Stimulated activated naive CD8-positive, alpha-beta T cell treated with anti-CD3 and anti-CD28 coated beads, Interleukin-15, amount 100 ng/mL, for 72 hours (primary cell): ENCODE results near the gene STT3A.

ENCODE experiments used
- ATAC-seq: fragments of 150-1000 bp; cut with Tn5 transposase; 2 replicates; pipeline ENCODE4 v1.10.0; 2021; ENCODE audit warnings: mild to moderate bottlenecking, moderate library complexity
- DNase-seq, 2 donors: peaks; one replicate each; pipeline ENCODE4 v3.0.0; 2021 to 2022
- H3K27ac Mint-ChIP-seq, 2 donors: one replicate each; pipeline ENCODE4 v1.8.0; 2022; ENCODE audit warnings: mild to moderate bottlenecking in 2 of 2, mixed read lengths in 2 of 2, moderate library complexity in 2 of 2
- H3K27me3 Mint-ChIP-seq: one replicate; pipeline ENCODE4 v1.8.0; 2022; ENCODE audit warnings: mixed read lengths
- H3K4me1 Mint-ChIP-seq: one replicate; pipeline ENCODE4 v1.8.0; 2022; ENCODE audit warnings: mild to moderate bottlenecking, mixed read lengths
- H3K4me3 Mint-ChIP-seq, 2 donors: one replicate each; pipeline ENCODE4 v1.8.0; 2022; ENCODE audit warnings: mild to moderate bottlenecking in 2 of 2, mixed read lengths in 2 of 2, moderate library complexity in 1 of 2
- H3K9me3 Mint-ChIP-seq, 2 donors: one replicate each; pipeline ENCODE4 v1.8.0; 2022; ENCODE audit warnings: mixed read lengths in 2 of 2

The STT3A gene

DNA sequence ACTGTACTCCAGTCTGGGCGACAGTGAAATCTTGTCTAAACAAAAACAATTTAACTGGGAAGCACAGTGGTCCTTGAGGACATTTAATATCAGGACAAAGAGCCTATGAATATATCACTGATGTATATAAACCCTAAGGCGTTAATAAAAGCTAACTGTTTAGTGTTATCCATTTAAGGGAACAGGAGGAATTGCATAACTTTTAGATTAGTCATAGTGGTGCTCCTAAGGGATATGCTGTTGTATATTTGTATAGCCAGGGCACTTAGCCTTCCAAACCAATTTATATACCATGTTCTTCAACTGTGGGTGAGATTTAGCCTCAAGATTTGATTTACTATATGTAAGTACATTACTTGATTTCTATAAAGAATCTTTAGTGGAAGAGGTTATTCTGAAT lies 29.3 kb downstream of the STT3A start:
- DNase-seq: no peak
- Mint-ChIP-seq H3K27me3 (no peaks in the 10 kb centered on the region), H3K9me3 (no peaks in the 10 kb centered on the region), H3K27ac (no peak overlapping the region), H3K4me3 (no peak overlapping the region), H3K4me1 (peaks cover 12% of the 10 kb centered on the region)
- no peak for ATAC-seq

DNA sequence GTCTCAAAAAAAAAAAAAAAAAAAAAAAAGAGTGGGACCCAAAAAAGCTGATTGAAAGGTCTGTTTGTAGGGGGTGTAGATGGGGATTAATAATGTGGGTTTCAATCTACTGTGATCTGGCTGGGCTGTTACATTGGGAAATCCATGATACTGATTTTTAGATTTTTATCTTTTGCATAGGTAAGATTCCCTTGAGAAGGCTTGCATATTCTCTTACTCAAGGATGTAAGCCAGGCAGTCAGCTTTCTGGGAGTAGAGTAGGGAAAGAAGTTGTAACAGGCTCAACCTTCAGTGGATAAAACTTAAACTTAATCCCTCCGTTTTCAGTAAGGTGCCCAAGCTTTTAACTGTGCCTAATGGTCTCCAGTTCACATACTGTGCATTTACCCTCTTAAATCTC lies 30.4 kb downstream of the STT3A start:
- peak overlapping the region in 1 of 2 donors; percentile 93 for H3K27ac Mint-ChIP-seq

DNA sequence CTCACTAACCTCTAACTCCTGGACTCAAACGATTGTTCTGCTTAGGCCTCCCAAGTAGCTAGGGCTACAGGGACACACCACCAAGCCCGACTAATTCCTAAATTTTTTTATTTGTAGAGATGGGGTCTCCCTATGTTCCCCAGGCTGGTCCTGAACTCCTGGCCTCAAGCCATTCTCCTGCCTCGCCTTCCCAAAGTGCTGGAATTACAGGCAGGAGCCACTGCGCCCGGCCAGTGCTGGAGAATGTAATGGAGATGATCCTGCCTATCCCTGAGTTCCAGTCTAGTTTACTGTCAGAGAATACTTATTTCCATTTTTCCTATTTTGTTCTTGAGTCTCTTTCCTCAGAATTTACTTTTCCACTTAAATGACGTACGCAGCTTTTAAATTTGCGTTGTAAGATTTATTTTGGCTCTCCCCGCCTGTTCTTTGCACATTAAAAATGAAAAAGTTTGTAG lies 32.1 kb downstream of the STT3A start, which contains the start of gene CHEK1:
Gene CHEK1, plus strand, starts transcription at position 408 of the 458 bp plus-strand sequence. CDS start 1,606 bp downstream, outside the sequence.
- ATAC-seq: no peak
- Mint-ChIP-seq H3K4me3 (peak within 1 kb of the TSS; percentile 93 to 99), H3K4me1 (peaks cover 20% of the 10 kb centered on the region), H3K27ac (peak within 1 kb of the TSS; percentile 98 to 99), H3K27me3 (no peaks in the 10 kb centered on the region), H3K9me3 (no peaks in the 10 kb centered on the region)
- no peak for DNase-seq

More for the DNA sequence above, 30.4 kb downstream of the STT3A start:
- ATAC-seq: no peak
- H3K9me3 Mint-ChIP-seq: no peaks in the 10 kb centered on the region
- DNase-seq: no peak
- no peaks in the 10 kb centered on the region for H3K27me3 Mint-ChIP-seq
- no peak overlapping the region for H3K4me3 Mint-ChIP-seq
- H3K4me1 Mint-ChIP-seq: peaks cover 20% of the 10 kb centered on the region

DNA sequence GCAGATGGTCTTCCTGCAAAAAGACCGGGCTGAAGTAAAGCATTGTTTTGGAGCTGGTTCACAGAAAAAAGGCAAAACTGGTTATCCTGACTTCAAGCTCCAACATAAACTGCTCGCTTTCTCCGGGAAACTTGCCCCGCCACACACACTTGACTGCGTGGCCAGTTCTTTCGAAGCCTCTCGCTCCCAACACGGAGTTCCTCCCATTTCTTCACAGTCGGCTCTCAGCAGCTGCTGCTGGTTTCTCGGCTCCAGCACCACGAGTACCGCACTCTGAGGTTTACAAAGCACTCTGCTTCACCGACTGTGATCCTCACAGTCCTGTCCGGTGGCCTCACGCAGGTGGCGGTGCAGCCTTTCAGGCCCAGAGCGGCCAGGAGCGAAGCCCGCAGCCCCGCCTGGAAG lies 32.6 kb downstream of the STT3A start:
- H3K27ac Mint-ChIP-seq: peak overlapping the region; percentile 98 to 99

DNA sequence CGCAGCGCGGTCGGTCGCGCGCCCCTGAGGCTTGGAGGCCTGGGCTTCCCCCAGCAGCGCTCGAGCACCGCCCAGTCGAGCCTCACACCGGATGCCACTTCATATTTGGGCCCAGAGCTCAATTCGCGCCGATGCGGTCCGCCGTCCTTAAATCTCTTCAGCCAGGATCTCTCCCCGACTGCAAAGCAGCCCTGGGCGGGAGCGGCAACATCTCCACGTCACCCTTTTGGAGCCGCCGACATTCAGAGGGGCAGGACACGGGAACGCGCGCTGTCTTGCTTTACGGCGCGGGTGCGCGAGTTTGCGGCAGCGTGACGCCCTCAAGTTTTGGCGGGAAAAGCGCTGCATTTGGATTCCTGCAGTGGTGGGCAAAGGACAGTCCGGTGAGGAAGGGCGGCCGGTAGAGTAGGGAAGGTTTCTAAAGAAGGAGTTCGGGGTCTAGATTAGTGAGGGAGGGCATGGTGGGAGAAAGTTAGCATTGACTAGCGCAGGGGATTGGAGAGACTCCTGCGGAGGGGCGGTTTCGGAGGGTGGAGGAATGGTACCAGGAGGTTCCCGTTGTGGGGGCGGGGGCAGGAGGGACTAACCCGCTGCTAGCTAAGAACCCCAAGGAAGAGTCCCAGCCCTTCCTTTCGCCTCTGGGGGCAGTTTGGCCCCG lies 33.1 kb downstream of the STT3A start:
- Mint-ChIP-seq H3K4me1 (peaks cover 20% of the 10 kb centered on the region), H3K9me3 (no peaks in the 10 kb centered on the region), H3K27ac (peak overlapping the region; percentile 98 to 99), H3K27me3 (no peaks in the 10 kb centered on the region), H3K4me3 (peak overlapping the region; percentile 93 to 99)
- DNase-seq (peak; percentile 86 to 90), ATAC-seq (peak; percentile 94)

More for the DNA sequence above, 32.6 kb downstream of the STT3A start:
- H3K4me3 Mint-ChIP-seq: peak overlapping the region; percentile 93 to 99
- ATAC-seq (no peak), DNase-seq (no peak)
- no peaks in the 10 kb centered on the region for H3K9me3 Mint-ChIP-seq
- peaks cover 20% of the 10 kb centered on the region for H3K4me1 Mint-ChIP-seq
- no peaks in the 10 kb centered on the region for H3K27me3 Mint-ChIP-seq

DNA sequence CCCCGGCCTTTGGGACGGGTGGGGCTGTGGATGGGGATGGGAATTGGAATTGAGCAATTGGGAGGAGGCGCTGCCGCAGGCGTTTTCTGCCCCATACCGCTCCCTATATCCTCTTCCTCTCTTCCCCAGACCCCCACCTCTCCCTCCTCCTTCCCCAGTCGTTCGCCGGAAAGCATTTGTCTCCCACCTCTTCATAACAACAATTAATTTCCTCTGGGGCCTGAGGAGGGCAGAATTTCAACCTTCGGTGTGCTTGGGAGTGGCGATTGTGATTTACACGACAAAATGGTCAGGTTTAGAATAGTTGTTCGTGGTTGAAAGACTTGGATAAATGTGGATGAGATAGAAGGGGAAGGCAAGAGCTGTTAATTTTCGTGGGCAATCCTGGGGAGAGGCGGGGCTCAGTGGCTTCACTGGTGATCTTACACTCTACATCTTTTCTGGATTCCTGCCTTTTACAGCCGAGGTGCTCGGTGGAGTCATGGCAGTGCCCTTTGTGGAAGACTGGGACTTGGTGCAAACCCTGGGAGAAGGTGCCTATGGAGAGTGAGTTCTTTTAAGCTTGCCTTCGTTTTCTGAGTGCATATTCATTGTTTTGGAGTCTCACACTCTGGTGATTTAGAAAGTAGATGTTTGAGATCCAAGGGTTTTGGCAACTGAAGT lies 33.8 kb downstream of the STT3A start:
- H3K4me1 Mint-ChIP-seq: peaks cover 20% of the 10 kb centered on the region
- peak overlapping the region; percentile 98 to 99 for H3K27ac Mint-ChIP-seq

DNA sequence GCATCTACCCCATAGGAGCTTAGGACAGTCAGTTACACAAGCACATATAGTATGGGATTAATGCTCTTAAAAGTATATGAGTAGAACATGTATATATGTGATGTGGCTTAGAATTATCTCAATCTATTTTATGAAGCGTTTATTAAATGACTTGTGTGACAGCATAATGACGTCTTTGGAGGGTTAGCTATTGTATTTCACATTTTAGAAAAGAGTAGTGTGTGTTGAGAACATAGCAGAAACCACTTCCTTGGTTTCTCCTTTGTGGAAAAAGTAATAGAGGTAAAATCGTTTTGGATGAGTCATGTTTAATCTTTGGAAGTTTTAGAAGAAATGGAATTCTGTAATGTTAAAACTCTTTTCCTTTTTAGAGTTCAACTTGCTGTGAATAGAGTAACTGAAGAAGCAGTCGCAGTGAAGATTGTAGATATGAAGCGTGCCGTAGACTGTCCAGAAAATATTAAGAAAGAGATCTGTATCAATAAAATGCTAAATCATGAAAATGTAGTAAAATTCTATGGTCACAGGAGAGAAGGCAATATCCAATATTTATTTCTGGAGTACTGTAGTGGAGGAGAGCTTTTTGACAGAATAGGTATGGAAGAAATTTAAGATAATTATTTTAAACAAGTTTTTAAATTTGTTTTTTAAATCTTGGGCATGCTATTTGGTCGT lies 34.7 kb downstream of the STT3A start:
- no peaks in the 10 kb centered on the region for H3K27me3 Mint-ChIP-seq
- DNase-seq: no peak
- ATAC-seq: no peak
- peaks cover 20% of the 10 kb centered on the region for H3K4me1 Mint-ChIP-seq
- H3K4me3 Mint-ChIP-seq: peak overlapping the region; percentile 93 to 99
- H3K27ac Mint-ChIP-seq: no peak overlapping the region
- no peaks in the 10 kb centered on the region for H3K9me3 Mint-ChIP-seq

More for the DNA sequence above, 33.8 kb downstream of the STT3A start:
- ATAC-seq (peak; percentile 47), DNase-seq (peak; percentile 25 to 46)
- peak overlapping the region; percentile 93 to 99 for H3K4me3 Mint-ChIP-seq
- no peaks in the 10 kb centered on the region for H3K9me3 Mint-ChIP-seq
- H3K27me3 Mint-ChIP-seq: no peaks in the 10 kb centered on the region

DNA sequence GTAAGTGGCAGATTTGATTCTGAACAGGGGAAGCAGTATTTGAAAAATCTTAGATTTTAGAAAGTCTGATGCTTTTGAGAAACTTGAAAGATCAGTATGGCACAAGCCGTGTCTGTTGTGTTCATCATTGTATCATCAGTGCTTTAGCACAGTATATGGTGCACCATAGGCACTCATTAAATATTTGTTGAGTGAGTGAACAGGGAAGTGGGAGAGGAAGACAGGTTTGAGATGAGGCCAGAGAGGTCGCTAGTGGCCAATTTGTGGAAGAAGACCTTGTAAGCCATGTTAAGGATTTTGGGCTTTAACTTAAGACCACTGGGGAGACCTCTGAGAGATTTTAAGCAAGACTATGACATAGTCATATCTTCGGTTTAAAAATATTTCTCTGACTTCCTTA lies 45.2 kb downstream of the STT3A start:
- no peak overlapping the region for H3K4me3 Mint-ChIP-seq
- no peaks in the 10 kb centered on the region for H3K27me3 Mint-ChIP-seq
- no peaks in the 10 kb centered on the region for H3K4me1 Mint-ChIP-seq
- no peak overlapping the region for H3K27ac Mint-ChIP-seq
- DNase-seq: no peak
- H3K9me3 Mint-ChIP-seq: no peaks in the 10 kb centered on the region
- ATAC-seq: no peak

DNA sequence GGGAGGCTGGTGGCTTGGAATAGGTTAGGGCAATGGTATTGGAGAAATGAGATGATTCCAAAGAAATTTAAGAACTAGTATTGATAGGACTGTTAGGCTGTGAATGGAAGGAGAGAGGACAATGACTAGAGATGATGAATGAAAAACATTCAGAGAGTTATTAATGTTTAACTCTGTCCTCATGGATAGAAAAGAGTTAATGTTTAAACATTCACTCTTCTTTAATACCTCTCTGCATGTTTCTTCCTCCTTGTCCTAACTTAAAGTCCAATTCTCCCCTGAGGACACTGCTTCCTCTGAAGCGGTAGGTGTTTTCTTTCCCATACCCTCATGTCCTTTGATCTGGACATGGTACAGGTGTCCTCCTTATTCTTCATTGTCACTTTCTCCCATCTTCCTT lies 45.7 kb downstream of the STT3A start:
- H3K27me3 Mint-ChIP-seq: no peaks in the 10 kb centered on the region
- ATAC-seq (no peak), DNase-seq (no peak)
- no peaks in the 10 kb centered on the region for H3K9me3 Mint-ChIP-seq
- H3K4me3 Mint-ChIP-seq: no peak overlapping the region
- no peaks in the 10 kb centered on the region for H3K4me1 Mint-ChIP-seq
- H3K27ac Mint-ChIP-seq: no peak overlapping the region

DNA sequence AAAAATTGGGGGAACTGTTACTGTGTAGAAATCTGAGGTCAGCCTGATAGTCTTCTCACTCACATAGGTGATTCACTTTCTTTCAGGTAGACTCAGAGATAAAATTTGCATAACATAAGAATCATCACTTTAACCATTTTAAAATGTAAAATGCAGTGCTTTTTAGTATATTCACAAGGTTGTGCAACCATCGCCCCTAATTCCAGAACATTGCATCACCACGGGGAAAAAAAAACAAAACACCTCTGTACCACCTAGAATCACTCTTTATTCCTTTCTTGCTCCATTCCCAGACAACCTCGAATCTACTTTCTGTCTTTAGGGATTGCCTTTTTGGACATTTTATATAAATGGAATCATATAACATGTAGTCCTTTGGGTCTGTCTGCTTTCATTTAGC lies 53.2 kb downstream of the STT3A start:
- H3K27me3 Mint-ChIP-seq: no peaks in the 10 kb centered on the region
- DNase-seq (no peak), ATAC-seq (no peak)
- no peak overlapping the region for H3K4me3 Mint-ChIP-seq
- H3K27ac Mint-ChIP-seq: no peak overlapping the region
- no peaks in the 10 kb centered on the region for H3K9me3 Mint-ChIP-seq
- peaks cover 7% of the 10 kb centered on the region for H3K4me1 Mint-ChIP-seq

DNA sequence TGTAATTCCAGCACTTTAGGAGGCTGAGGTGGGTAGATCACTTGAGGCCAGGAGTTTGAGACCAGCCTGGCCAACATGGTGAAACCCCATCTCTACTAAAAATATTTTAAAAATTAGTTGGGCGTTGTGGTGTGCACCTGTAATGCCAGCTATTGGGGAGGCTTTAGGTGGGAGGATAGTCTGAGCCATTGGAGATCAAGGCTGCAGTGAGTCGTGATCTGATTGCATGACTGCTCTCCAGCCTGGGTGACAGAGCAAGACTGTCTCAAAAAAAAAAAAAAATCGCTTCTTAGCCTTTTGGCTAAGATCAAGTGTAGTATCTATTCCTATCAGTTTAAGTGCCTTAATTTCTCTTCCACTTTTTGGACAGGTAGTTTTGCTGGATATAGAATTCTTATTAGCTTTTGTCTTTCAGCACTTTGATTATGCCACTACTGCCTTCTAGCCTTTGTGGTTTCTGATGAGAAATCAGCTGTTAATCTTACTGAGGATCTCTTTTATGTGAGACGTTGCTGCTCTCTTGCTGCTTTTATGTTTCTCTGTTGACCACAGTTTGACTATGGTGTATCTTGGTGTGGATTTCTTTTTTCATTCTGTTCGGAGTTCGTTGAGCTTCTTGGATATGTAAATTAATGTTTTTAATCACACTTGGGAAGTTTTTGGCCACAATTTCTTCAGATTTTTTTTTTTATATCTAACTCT lies 57.0 kb downstream of the STT3A start:
- ATAC-seq: no peak
- Mint-ChIP-seq H3K27me3 (no peaks in the 10 kb centered on the region), H3K9me3 (no peaks in the 10 kb centered on the region), H3K4me1 (peaks cover 7% of the 10 kb centered on the region), H3K27ac (peak overlapping the region in 1 of 2 donors; percentile 69), H3K4me3 (no peak overlapping the region)
- no peak for DNase-seq

DNA sequence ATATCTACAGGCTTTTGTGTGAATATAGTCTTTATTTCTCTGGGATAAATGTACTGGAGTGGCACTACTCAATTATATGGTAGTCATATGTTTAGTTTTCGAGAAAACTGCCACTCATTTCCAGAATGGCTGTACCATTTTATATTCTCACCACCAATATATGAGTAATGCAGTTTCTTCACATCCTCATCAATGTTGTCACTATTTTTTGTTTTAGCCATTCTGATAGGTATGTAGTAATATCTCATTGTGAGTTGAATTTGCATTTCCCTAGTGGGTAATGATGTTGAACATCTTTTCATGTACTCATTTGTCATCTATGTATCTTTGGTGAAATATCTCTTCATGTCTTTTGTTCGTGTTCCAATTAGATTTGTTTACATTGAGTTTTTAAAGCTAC lies 70.0 kb downstream of the STT3A start:
- Mint-ChIP-seq H3K4me1 (no peaks in the 10 kb centered on the region), H3K27me3 (no peaks in the 10 kb centered on the region), H3K27ac (no peak overlapping the region), H3K9me3 (peaks cover 0 to 7% of the 10 kb centered on the region in 2 donors), H3K4me3 (no peak overlapping the region)
- ATAC-seq (peak; percentile 48), DNase-seq (no peak)

DNA sequence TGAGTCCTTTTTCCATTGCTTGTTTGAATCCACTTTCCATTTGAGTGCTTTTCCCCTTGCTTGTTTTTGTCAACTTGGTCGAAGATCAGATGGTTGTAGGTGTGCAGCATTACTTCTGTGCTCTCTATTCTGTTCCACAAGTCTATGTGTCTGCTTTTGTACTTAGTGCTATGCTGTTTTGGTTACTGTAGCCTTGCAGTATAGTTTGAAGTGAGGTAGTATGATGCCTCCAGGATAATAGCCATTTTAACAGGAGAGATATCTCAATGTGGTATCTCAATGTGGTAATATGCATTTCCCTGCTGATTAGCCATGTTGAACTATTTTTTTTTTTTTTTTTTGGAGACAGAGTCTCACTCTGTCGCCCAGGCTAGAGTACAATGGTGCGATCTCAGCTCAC lies 71.3 kb downstream of the STT3A start:
- ATAC-seq (no peak), DNase-seq (no peak)
- Mint-ChIP-seq H3K27me3 (no peaks in the 10 kb centered on the region), H3K4me3 (no peak overlapping the region), H3K4me1 (no peaks in the 10 kb centered on the region), H3K27ac (no peak overlapping the region), H3K9me3 (peaks cover 0 to 7% of the 10 kb centered on the region in 2 donors)

DNA sequence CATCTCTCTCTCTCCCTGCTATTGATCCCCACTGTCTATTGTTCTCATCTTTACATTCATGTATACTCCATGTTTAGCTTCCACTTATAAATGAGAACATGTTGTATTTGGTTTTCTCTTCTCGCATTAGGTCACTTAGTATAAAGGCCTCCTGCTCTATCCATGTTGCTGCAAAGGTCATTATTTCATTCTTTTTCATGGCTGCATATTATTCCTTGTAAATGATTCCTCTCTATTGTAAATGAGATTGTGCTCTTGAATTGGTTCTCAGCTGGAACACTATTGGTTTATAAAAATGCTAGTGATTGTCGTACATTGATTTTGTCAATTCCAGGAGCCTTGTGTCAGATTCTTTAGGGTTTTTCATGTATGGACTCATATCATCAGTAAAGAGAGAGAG lies 74.5 kb downstream of the STT3A start:
- Mint-ChIP-seq H3K27ac (no peak overlapping the region), H3K4me1 (no peaks in the 10 kb centered on the region), H3K27me3 (no peaks in the 10 kb centered on the region), H3K9me3 (peaks cover 0 to 7% of the 10 kb centered on the region in 2 donors), H3K4me3 (no peak overlapping the region)
- DNase-seq (no peak), ATAC-seq (no peak)

DNA sequence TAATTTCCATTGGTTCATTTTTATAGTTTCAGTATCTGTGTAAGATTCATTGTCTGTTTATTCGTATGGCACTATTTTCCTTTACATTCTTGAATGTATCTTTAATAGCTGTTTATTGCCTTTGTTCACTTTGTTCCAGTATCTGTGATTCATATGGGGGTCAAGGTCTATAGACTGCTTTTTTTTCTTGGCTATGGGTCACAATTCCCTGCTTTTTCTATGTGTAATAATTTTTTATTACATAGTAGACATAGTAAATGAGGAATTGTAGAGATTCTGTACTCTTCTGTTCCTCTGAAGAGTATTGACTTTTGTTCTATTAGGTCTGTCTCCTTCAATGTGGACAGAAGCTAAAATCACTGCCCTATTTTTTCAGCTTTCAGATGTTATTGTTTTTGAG lies 77.5 kb downstream of the STT3A start:
- no peak for ATAC-seq
- H3K27ac Mint-ChIP-seq: no peak overlapping the region
- H3K4me3 Mint-ChIP-seq: no peak overlapping the region
- H3K27me3 Mint-ChIP-seq: no peaks in the 10 kb centered on the region
- H3K9me3 Mint-ChIP-seq: peaks cover 0 to 7% of the 10 kb centered on the region in 2 donors
- no peak for DNase-seq
- no peaks in the 10 kb centered on the region for H3K4me1 Mint-ChIP-seq
